ENCODE data around the gene MICAL2.

The MICAL2 gene

GRCh38 chr11:12211331-12212065, 101.1 kb downstream of the MICAL2 start:
- DNase-seq, result no peak

- no peak for DNase-seq
Observed at GRCh38 chr11:12212174-12212820, 101.9 kb downstream of the MICAL2 start.

- DNase-seq, result no peak
Observed at GRCh38 chr11:12212821-12213185, 102.4 kb downstream of the MICAL2 start.

- no peak for DNase-seq
Observed at GRCh38 chr11:12213883-12214282, 103.5 kb downstream of the MICAL2 start.

GRCh38 chr11:12214751-12215150, 104.4 kb downstream of the MICAL2 start:
- DNase-seq, result no peak

- no peak for DNase-seq
Observed at GRCh38 chr11:12215181-12215593, 104.8 kb downstream of the MICAL2 start.

- DNase-seq, result no peak
Observed at GRCh38 chr11:12216041-12216451, 105.7 kb downstream of the MICAL2 start.

GRCh38 chr11:12216671-12217374, 106.4 kb downstream of the MICAL2 start:
- no peak for DNase-seq

- no peak for DNase-seq
Observed at GRCh38 chr11:12217879-12218278, 107.5 kb downstream of the MICAL2 start.

- DNase-seq, result no peak
Observed at GRCh38 chr11:12218909-12219308, 108.5 kb downstream of the MICAL2 start.

- no peak for DNase-seq
Observed at GRCh38 chr11:12219757-12220156, 109.4 kb downstream of the MICAL2 start.

- peak in 12 of 14 donors; percentile 3 to 96 (median 50) for DNase-seq
Observed at GRCh38 chr11:12220305-12220704, 109.9 kb downstream of the MICAL2 start.

- no peak for DNase-seq
Observed at GRCh38 chr11:12221051-12221535, 110.7 kb downstream of the MICAL2 start.

GRCh38 chr11:12222055-12222792, 111.8 kb downstream of the MICAL2 start:
- DNase-seq, result peak in 10 of 14 donors; percentile 8 to 93 (median 32)

- no peak for DNase-seq
Observed at GRCh38 chr11:12223771-12224536, 113.6 kb downstream of the MICAL2 start.

- DNase-seq, result peak in 12 of 14 donors; percentile 10 to 94 (median 28)
Observed at GRCh38 chr11:12224537-12224893, 114.1 kb downstream of the MICAL2 start.

- DNase-seq, result no peak
Observed at GRCh38 chr11:12225046-12225739, 114.8 kb downstream of the MICAL2 start.

GRCh38 chr11:12226093-12226492, 115.7 kb downstream of the MICAL2 start:
- no peak for DNase-seq

- no peak for DNase-seq
Observed at GRCh38 chr11:12229450-12230229, 119.2 kb downstream of the MICAL2 start.

GRCh38 chr11:12232160-12232559, 121.8 kb downstream of the MICAL2 start:
- no peak for DNase-seq

All from C1 segment of cervical spinal cord (tissue), 14 donors.